Stimulated activated naive CD8-positive, alpha-beta T cell treated with anti-CD3 and anti-CD28 coated beads, Interleukin-15, Interleukin-2, amounts not matched to agents 100 U/mL and 50 U/mL, for 24 hours (primary cell): Measurements from ENCODE around the gene TMEM108.

Source experiments
- ATAC-seq: fragments of 150-1000 bp; cut with Tn5 transposase; one replicate; pipeline ENCODE4 v1.10.0; 2021
- DNase-seq: peaks from one replicate; pipeline ENCODE4 v3.0.0; 2021

The TMEM108 gene

GRCh38 chr3:133055339-133055738, 17.1 kb downstream of the TMEM108 start:
- ATAC-seq (no peak), DNase-seq (no peak)

DNA sequence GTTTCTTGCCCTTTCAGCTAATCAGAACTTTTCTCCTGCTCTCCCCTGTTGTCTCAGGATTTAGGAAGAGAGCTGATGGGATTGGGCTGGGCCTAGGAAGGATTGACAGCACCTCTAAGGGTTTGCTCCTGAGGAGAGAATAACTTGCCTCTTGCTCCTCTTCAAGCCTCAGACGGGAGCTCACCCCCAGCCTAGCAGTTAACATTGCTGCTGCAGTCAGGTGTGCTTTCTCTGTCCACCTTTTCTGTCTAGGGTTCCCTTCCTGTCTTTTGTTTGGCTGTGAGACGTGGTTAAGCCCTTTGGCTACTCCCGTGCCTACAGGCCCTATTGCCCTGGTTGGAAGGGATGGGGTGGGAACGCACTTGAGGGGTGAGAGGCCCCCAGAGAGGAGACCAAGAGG, 20.1 kb downstream of the TMEM108 start:
- DNase-seq (no peak), ATAC-seq (no peak)

- ATAC-seq (no peak), DNase-seq (no peak)
Measured at GRCh38 chr3:133058831-133059230, 20.6 kb downstream of the TMEM108 start.

DNA sequence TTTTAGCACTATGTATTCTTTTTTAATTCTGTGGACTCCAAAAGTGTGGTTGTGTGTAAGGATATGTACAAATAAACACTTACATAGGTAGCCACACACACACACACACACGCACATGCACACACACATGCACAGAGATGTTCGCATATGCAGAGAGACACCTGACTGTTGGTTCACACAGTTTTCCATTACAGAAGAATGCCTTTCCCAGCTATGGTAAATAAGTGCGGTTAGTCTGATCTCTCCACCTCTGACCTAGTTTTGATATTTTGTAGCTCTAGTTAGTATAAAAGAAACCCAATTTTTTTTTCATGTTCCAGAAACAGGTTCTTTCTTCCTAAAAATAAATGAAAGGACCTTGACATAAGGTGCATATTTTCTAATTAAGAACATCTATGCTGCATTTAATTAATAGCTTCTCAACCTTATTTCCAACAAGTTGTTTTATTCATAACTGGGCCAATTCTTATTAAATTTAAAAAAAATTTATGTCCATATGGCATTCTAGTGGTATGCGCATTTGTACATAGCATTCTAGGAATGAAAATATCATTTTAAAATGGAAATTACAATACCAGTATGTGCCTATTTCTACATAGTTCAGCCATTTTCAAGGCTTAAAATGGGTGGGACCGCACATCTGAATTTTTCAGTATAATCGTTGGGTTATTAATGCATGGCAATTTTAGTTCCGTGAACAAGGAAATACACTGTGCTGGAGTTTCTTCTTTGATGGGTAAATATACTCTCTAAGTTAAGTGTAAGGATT, 27.2 kb downstream of the TMEM108 start:
- no peak for DNase-seq
- no peak for ATAC-seq

DNA sequence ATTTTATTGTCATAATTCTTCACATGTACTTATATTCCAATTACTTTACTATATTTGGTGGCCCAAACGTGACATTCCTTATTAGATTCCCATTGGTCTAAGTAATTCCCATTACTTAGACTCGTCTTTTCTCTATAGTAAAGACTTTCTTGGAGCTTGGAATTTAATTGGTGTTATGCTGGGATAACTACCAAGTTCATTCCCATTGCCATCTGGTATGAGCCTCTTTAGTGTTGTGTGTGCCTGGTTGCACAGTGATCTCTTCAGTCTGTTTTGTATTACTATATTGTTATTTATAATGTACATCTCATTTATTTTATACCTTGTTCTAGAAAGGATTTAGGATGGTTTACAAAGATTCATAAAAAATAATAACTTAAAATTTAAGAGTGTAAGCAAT, 27.8 kb downstream of the TMEM108 start:
- no peak for ATAC-seq
- no peak for DNase-seq

DNA sequence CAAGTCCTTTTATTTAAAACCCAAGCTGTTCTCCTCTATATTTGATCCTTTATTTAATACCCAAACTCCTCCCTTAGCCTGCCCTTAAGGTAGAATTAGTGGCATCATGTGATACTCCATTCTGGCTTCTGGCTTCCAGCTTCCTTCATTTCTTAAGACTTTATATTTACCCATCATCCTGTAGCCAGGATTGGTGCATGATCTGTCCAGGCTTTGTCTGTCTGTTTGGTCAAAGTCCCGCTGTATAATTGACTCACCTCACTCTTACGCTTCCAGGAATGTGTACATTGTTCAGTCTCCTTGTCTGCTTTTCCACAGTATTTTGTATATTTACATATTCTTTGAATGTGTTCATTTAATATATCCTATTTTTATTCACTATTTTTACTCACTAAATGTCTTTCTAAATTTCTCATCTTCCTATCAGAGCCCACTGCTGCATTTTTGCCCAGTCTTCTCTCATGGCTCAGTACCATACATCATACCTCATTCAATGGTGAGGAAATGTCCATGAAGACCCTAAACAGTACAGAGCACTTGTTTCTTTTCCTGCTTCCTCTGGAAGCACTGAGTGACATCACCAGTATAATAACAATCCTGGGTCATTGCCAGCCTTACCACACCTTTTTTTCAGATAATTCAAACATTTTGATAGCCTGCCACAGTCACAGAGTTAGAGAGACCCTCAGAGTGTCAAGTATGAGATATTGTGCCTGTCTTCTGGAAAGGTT, 31.5 kb downstream of the TMEM108 start:
- ATAC-seq = no peak
- no peak for DNase-seq

GRCh38 chr3:133074977-133075376, 36.8 kb downstream of the TMEM108 start:
- DNase-seq (no peak), ATAC-seq (no peak)

DNA sequence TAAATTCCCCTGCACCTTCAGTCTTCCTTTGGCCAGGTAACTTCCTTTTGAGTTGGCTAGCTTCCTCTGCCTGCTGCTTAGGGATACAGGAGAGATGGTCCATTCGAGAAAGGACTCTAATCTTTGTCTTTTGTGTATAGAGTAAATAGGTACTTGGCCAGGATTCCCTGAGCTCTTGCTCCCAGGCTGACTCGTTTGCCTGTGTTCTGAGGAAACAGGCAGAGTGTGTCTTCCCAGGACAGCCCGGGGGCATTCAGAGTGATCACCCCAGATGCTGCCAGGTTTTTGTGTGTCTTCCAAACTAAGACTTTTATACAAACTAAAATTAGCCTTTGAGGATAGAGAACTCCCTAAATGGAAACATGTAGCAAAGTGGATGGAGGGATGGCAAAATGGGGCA, 39.5 kb downstream of the TMEM108 start:
- no peak for DNase-seq
- no peak for ATAC-seq

GRCh38 chr3:133079621-133080020, 41.4 kb downstream of the TMEM108 start:
- ATAC-seq = no peak

DNA sequence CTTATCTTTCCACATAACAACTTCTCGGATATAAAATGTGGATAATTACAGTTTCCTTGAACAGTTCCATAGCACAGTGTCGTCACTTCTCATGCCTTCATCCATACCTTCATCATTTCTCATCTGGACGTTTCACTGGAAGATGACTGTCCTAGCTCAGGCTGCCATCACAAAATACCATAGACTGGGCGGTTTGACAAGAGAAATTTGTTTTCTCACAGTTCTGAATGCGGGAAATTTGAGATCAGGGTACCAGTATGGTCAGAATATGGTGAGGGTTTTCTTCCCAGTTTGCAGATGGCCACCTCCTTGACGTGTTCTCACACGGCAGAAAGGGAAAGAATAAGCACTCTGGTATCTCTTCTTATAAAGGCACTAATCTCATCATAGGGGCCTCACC, 42.8 kb downstream of the TMEM108 start:
- DNase-seq (no peak), ATAC-seq (no peak)

More at GRCh38 chr3:133079621-133080020, 41.4 kb downstream of the TMEM108 start:
- DNase-seq = no peak

DNA sequence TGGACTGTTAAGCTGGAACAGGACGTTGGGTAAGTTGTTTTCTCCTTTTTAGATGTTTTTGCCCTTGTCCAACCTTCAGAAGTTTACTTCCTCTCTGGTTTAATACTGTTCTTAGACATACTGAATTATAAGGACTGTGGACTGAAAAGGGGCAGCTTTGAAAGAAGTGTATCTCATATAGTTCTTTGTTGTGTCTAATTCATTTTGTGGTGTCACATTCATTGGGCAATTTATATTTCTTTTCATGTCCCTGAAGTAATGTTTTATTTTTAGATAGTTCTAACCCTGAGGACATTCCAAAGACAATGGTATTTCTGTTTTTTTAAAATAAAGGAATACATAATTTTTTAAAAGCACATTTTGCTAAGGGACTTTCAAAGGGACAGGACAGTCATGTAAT, 45.2 kb downstream of the TMEM108 start:
- ATAC-seq (no peak), DNase-seq (no peak)

DNA sequence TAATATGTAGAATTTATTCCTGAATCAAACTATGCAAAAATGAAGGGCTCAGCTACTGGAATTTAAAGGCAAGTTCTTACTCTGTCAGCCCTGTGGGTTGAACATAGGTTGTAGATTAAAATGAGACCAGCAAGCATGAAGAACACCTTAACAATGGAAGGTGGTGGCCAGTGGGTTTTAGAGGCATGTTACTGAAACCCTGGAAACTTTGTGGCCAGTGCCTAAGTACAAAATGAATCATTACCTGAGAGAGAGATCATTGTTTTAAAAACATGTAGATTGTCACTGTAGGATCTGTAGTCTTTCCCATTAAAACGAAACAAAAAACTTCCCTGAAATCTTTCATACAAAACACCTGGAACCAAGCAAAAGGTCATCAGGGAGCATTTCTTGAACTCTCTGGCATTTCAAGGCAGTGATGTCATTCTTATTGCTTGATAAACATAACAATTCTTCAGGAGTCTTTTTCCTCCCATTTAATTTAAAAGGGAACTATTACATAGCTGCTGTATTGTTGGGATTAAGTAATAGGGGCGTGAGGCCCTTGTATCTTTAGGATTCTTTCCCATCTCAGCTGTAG, 51.8 kb downstream of the TMEM108 start:
- DNase-seq (no peak), ATAC-seq (no peak)

DNA sequence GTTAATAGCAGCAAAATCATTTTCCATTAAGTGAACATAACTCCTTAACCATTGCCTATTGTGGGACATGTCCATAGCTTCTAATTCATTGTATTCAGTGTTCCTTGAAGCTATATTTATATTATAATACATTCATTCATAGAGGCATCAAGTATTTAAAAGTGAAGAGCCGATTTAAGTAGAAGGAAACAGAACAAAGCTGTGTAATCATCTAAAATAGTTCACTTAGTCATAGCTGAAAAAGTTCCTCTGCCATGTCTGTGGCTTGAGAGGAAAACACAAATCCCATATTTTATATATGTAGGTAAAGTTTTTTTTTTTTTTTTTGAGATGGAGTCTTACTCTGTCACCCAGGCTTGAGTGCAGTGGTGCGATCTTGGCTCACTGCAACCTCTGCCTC, 54.5 kb downstream of the TMEM108 start:
- ATAC-seq (no peak), DNase-seq (no peak)

DNA sequence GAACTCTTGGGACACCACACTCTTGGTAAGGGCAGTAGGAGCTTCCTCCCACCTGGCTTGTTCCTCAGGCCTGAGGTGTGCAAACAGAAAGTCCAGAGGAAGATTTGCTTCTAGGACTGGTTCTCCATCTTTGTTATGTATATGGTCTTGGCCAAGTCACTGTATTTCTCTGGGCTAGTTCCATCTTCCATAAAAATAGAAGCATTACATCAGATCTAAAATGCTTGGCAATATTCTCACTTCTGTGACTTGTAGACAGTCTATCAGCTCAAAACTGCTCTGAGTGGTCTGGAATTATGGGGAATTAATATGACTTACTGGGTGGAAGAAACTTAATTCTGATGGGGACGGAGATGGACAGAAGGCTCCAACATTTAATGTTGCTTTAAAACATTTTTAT, 55.2 kb downstream of the TMEM108 start:
- ATAC-seq (no peak), DNase-seq (no peak)

DNA sequence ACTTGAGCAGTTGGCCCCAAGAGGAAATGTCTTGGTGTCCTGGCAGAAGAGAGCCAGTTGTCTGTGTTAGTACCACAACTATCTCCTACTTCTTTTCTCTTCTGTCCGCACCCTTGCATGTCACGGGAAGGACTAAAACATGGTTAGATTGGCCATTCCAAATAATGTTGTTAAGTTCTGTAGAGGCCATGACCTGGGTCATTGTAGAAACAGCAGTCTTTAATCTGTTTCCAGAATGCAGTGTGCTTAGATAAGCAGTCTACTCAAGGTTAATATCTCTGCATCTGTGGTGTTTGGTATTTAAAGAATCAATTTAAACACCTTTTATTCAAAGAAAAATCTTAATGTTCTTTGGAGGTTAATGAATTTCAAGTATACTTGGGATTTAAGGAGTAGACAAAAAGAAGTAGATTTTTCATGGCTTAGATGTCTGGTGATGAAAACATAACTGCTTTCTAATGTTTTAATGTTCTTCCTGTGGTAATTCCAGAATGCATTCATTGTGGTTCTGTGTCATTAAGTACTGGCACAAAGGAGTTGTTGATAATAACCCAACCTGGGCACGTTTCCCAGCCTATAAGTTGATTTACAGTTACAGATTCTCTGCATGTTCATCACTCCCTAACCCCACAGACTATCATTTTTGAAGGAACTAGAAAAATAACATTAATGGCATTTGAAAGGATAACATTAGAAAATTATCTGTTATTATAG, 58.9 kb downstream of the TMEM108 start:
- no peak for DNase-seq
- ATAC-seq = no peak

GRCh38 chr3:133103706-133104105, 65.5 kb downstream of the TMEM108 start:
- DNase-seq = no peak
- ATAC-seq = no peak

GRCh38 chr3:133106169-133106568, 68.0 kb downstream of the TMEM108 start:
- DNase-seq = no peak
- ATAC-seq = no peak

- no peak for DNase-seq
- no peak for ATAC-seq
Measured at GRCh38 chr3:133112666-133113065, 74.5 kb downstream of the TMEM108 start.

GRCh38 chr3:133113526-133113925, 75.3 kb downstream of the TMEM108 start:
- ATAC-seq = no peak
- no peak for DNase-seq

DNA sequence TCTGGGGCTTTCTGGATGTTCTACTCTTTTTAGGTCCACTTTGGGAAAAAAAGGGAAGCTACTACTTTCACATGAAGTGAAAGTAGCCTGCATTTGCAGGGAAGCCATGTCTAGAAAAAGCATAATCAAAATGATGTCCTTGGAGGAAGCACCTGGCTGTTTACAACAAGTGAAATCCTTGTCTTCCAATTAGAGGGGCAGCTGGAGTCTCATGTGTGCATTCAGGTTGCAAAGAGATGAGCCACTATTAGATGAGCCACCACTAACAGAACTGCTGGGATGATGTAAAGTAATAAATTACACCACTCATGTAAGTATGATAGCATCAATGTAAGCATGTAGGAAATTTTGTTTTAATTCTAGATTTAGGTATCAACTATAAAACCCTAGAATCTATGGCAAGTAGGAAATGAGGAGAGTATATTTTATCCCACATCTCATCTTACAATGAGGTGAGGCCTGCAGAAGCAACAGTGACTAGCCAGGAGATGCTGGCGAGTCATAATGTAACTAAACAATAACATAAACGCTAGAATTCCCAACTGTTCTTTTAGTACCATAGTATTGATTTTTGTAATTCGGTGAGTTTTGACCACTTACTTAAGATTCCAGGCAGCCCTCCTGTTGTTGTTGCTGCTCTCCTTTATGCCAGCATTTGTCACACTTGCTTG, 75.9 kb downstream of the TMEM108 start:
- no peak for DNase-seq
- ATAC-seq = no peak

DNA sequence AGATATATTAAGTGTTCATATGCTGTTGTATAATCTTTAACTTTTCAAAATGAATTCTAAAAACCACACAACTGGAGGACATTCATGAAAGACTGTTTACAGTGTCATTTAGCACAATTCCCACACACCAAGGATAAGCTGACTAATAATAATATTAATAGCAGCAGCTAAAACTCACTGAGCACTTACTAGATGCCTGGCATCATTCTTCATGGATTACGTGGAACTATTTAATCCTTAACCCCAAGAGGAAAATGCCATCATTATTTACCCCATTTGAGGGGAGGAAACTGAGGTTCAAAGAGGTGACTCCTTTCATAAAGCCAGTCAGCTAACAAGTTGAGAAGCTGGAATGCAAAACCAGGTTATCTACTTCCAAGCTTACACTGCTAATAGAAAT, 77.0 kb downstream of the TMEM108 start:
- DNase-seq = no peak
- ATAC-seq = no peak

DNA sequence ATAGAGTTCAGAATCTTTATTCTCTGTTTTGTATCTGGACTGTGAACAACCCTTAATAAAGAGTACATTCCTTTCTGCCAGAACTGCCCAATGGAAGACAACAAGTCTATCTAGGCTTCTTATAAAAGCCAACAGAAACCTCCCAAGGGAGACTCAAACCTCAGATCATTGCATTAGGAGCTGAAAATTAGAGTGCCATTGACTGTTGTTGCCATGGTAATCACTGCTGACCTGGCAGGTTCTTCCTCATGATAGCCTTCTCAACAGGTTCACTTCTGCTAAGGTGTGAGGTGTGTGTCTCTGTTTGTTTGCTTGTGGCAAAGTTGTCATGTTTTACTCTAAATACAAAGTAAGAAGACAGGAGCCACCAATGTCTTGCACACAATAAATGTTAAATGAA, 79.2 kb downstream of the TMEM108 start:
- DNase-seq = no peak

More for the DNA sequence above, 79.2 kb downstream of the TMEM108 start:
- ATAC-seq = no peak
